Mammary epithelial cell (primary cell): ENCODE measurements around the gene AASDH.

Experiments used
- CTCF ChIP-seq, 2 donors: IDR thresholded peaks in 1 of 2; conservative IDR thresholded peaks in 1 of 2; 2 replicates each; pipeline ENCODE4 v1.5.1; 2011 to 2012; ENCODE audit warnings: inconsistent platforms in 2 of 2, low read length in 2 of 2, mild to moderate bottlenecking in 2 of 2, control low read depth in 1 of 2, low read depth in 1 of 2; ENCODE audit not compliant: insufficient read depth in 1 of 2; ENCODE audit errors: extremely low read depth in 1 of 2
- EZH2 ChIP-seq: IDR thresholded peaks from 2 replicates; pipeline ENCODE4 v1.6.1; 2012; ENCODE audit warnings: low read length, inconsistent platforms, borderline replicate concordance

- TF ChIP-seq CTCF (conservative IDR thresholded peaks at IDR 0.05 in 1 of 2, IDR thresholded peaks at IDR 0.05 in 1 of 2; ENCODE audit: extremely low read depth in 1 of 2, insufficient read depth in 1 of 2, low read depth in 1 of 2, low read length in 2 of 2) (no peak), EZH2 (no peak)
Measured at GRCh38 chr4:56435140-56435926, 48.0 kb upstream of the AASDH start, which contains the start of gene PPAT.
